ENCODE measurements around the gene PPM1B. TPM values are rescaled to one million over a fixed set of nuclear protein-coding genes. Genes with fewer than 3 reads are reported as not detected.

PPM1B gene
- total and polyA plus RNA-seq, 9 of the 15 experiments (the other 6 are each of a cell fraction or from before 2014, with no cell fraction given): 8.9 to 44.0 (median 28.6) TPM

GRCh38 chr2:44186810-44187209 lies 18.1 kb downstream of the PPM1B start:
- in situ Hi-C loops (cut with MboI): no loop called here
- peaks cover 0 to 5% of the 10 kb centered on the region in 2 experiments; a peak in 3 of 5 replicates for H3K4me1 ChIP-seq (replicated peaks in 1 of 2; ENCODE audit: control insufficient read depth in 2 of 2, insufficient read depth in 2 of 2, low read length in 2 of 2)

GRCh38 chr2:44187251-44187650 lies 18.6 kb downstream of the PPM1B start:
- POLR2A ChIA-PET: no interaction called here
- Histone ChIP-seq H3K27me3 (ENCODE audit: control insufficient read depth in 2 of 2, insufficient read depth in 2 of 2, low read length in 2 of 2) (no peaks in the 10 kb centered on the region), H3K4me1 (replicated peaks in 1 of 2; ENCODE audit: control insufficient read depth in 2 of 2, insufficient read depth in 2 of 2, low read length in 2 of 2) (peaks cover 0 to 5% of the 10 kb centered on the region in 2 experiments; a peak in 3 of 5 replicates), H2AFZ (ENCODE audit: low read depth, low read length) (no peak overlapping the region), H3K9me1 (ENCODE audit: control insufficient read depth, insufficient read depth, low read length) (no peaks in the 10 kb centered on the region), H3K27ac (ENCODE audit: extremely low read depth, low read depth, low read length) (no peak overlapping the region), H4K20me1 (replicated peaks; ENCODE audit: control insufficient read depth, insufficient read depth, low read length) (no peaks in the 10 kb centered on the region), H3K4me2 (ENCODE audit: insufficient read depth, low read length) (no peak overlapping the region), H3K79me2 (ENCODE audit: control insufficient read depth, insufficient read depth, low read length) (peaks cover 87% of the 10 kb centered on the region), H3K9me3 (replicated peaks; ENCODE audit: control insufficient read depth, insufficient read depth, low read depth, low read length) (no peaks in the 10 kb centered on the region), H3K4me3 (no peak overlapping the region), H3K9ac (ENCODE audit: insufficient read depth in 1 of 2, low read depth in 2 of 2, low read length in 2 of 2) (no peak overlapping the region), H3K36me3 (ENCODE audit: control insufficient read depth, insufficient read depth, low read length) (peaks cover 7% of the 10 kb centered on the region; the same call in 1 of the 3 replicates)
- CTCF ChIA-PET (ENCODE audit: low intra/inter-chr PET ratio): no interaction called here
- no TSS peak for BruUV-seq (replicated peaks)
- DNase-seq (ENCODE audit: extremely low read depth in 1 of 4, low spot score in 3 of 4) (no peak), FAIRE-seq (no peak), ATAC-seq (no peak)
- intact Hi-C loops (cut with micrococcal nuclease) (no loop called here), in situ Hi-C loops (cut with MboI) (no loop called here)
- TF ChIP-seq EP300 (IDR thresholded peaks at IDR 0.05; ENCODE audit: low read length) (no peak), GTF3C2 (IDR thresholded peaks at IDR 0.05; ENCODE audit: borderline replicate concordance, extremely low read depth, insufficient read length) (no peak), ZNF551 (CRISPR knock-in tag; IDR thresholded peaks at IDR 0.05) (no peak), ZNF3 (CRISPR knock-in tag; IDR thresholded peaks at IDR 0.05) (no peak), XRCC3 (IDR thresholded peaks at IDR 0.05) (no peak)
- WGBS (ENCODE audit: insufficient coverage, low coverage, missing lambda C conversion rate): 80% methylated on average over 4 of the region's 4 CpGs

More at GRCh38 chr2:44186810-44187209, 18.1 kb downstream of the PPM1B start:
- no peak for ATAC-seq
- H3K4me2 ChIP-seq (ENCODE audit: insufficient read depth, low read length): no peak overlapping the region
- peaks cover 7% of the 10 kb centered on the region; the same call in 1 of the 3 replicates for H3K36me3 ChIP-seq (ENCODE audit: control insufficient read depth, insufficient read depth, low read length)
- no peak overlapping the region for H3K9ac ChIP-seq (ENCODE audit: insufficient read depth in 1 of 2, low read depth in 2 of 2, low read length in 2 of 2)
- no peaks in the 10 kb centered on the region for H3K27me3 ChIP-seq (ENCODE audit: control insufficient read depth in 2 of 2, insufficient read depth in 2 of 2, low read length in 2 of 2)
- H3K4me3 ChIP-seq: no peak overlapping the region
- DNase-seq (ENCODE audit: extremely low read depth in 1 of 4, low spot score in 3 of 4): no peak
- H3K9me1 ChIP-seq (ENCODE audit: control insufficient read depth, insufficient read depth, low read length): no peaks in the 10 kb centered on the region
- intact Hi-C loops (cut with micrococcal nuclease): no loop called here
- no peaks in the 10 kb centered on the region for H3K9me3 ChIP-seq (replicated peaks; ENCODE audit: control insufficient read depth, insufficient read depth, low read depth, low read length)
- FAIRE-seq: no peak
- no peak overlapping the region for H3K27ac ChIP-seq (ENCODE audit: extremely low read depth, low read depth, low read length)
- no peak overlapping the region for H2AFZ ChIP-seq (ENCODE audit: low read depth, low read length)
- ChIA-PET POLR2A (no interaction called here), CTCF (ENCODE audit: low intra/inter-chr PET ratio) (no interaction called here)
- peaks cover 85% of the 10 kb centered on the region for H3K79me2 ChIP-seq (ENCODE audit: control insufficient read depth, insufficient read depth, low read length)
- H4K20me1 ChIP-seq (replicated peaks; ENCODE audit: control insufficient read depth, insufficient read depth, low read length): no peaks in the 10 kb centered on the region
- TF ChIP-seq CEBPG (CRISPR knock-in tag; IDR thresholded peaks at IDR 0.05): no peak
- peak; percentile 13 to 79; a peak in 2 of 4 replicates for TF ChIP-seq CEBPG (tag; conservative IDR thresholded peaks at IDR 0.05 in 1 of 2, IDR thresholded peaks at IDR 0.05 in 1 of 2)
- TF ChIP-seq TBL1XR1 (IDR thresholded peaks at IDR 0.05; ENCODE audit: low read length in 2 of 2): no peak
- TF ChIP-seq ZNF316 (IDR thresholded peaks at IDR 0.05): no peak
- TF ChIP-seq CEBPB (tag; IDR thresholded peaks at IDR 0.05): peak; percentile 79
- no TSS peak for BruUV-seq (replicated peaks)

All from K562 (cell line).